Measurements from ENCODE around the gene MMP25. TPM values are rescaled to one million over a fixed set of nuclear protein-coding genes. Genes with fewer than 3 reads are reported as not detected.
A peak's percentile ranks its signal among the peaks of the same experiment; 100 is the strongest.

MMP25 gene
- total and polyA plus RNA-seq, 9 of the 15 experiments (the other 6 are each of a cell fraction or from before 2014, with no cell fraction given): 0.03 to 0.04 TPM; not detected in 7

GRCh38 chr16:3026609-3027488 is 19.5 kb upstream of the MMP25 start:
- peaks cover 25% of the 10 kb centered on the region for H3K79me2 ChIP-seq (ENCODE audit: control insufficient read depth, insufficient read depth, low read length)
- peaks cover 34% of the 10 kb centered on the region; the same call in 2 of the 3 replicates for H3K36me3 ChIP-seq (ENCODE audit: control insufficient read depth, insufficient read depth, low read length)
- no peak for DNase-seq (ENCODE audit: extremely low read depth in 1 of 4, low spot score in 3 of 4)
- H3K4me1 ChIP-seq (replicated peaks in 1 of 2; ENCODE audit: control insufficient read depth in 2 of 2, insufficient read depth in 2 of 2, low read length in 2 of 2): peaks cover 30 to 87% of the 10 kb centered on the region in 2 experiments
- H4K20me1 ChIP-seq (replicated peaks; ENCODE audit: control insufficient read depth, insufficient read depth, low read length): peaks cover 19% of the 10 kb centered on the region
- intact Hi-C loops (cut with micrococcal nuclease) (loop anchor here (10.0 kb wide), 1 partner anchor 62 kb away; the partner anchor contains the start of genes KREMEN2 and PAQR4), in situ Hi-C loops (cut with MboI) (no loop called here)
- FAIRE-seq: no peak
- peaks cover 10 to 27% of the 10 kb centered on the region in 2 experiments; a peak in 4 of 5 replicates for H3K27me3 ChIP-seq (ENCODE audit: control insufficient read depth in 2 of 2, insufficient read depth in 2 of 2, low read length in 2 of 2)
- WGBS (ENCODE audit: insufficient coverage, low coverage, missing lambda C conversion rate): 95% methylated on average over 24 of the region's 24 CpGs
- H3K9me1 ChIP-seq (ENCODE audit: control insufficient read depth, insufficient read depth, low read length): peaks cover 2% of the 10 kb centered on the region
- ChIA-PET CTCF (ENCODE audit: low intra/inter-chr PET ratio) (no interaction called here), POLR2A (interaction anchor here (0.6 to 1.9 kb wide), 6 partner anchors 19 to 131 kb away, joined by 3 to 6 read pairs (median 4); no protein-coding TSS in a partner anchor)
- ATAC-seq: no peak
- no peak overlapping the region for H3K4me2 ChIP-seq (ENCODE audit: insufficient read depth, low read length)
- no peaks in the 10 kb centered on the region for H3K9me3 ChIP-seq (replicated peaks; ENCODE audit: control insufficient read depth, insufficient read depth, low read depth, low read length)
- no TSS peak for BruUV-seq (replicated peaks)
- no peak overlapping the region for H2AFZ ChIP-seq (ENCODE audit: low read depth, low read length)
- H3K9ac ChIP-seq (ENCODE audit: insufficient read depth in 1 of 2, low read depth in 2 of 2, low read length in 2 of 2): peak overlapping the region in 1 of 2 experiments; percentile 61; a peak in 2 of 4 replicates
- no peak for TF ChIP-seq ZNF121 (CRISPR knock-in tag; conservative IDR thresholded peaks at IDR 0.05)
- TF ChIP-seq DIDO1 (tag; IDR thresholded peaks at IDR 0.05; ENCODE audit: low read depth): no peak
- TF ChIP-seq POLR2H (tag; IDR thresholded peaks at IDR 0.05; ENCODE audit: low read depth): no peak
- no peak for TF ChIP-seq JUN (IDR thresholded peaks at IDR 0.05; ENCODE audit: borderline replicate concordance, low read depth, low read length)
- TF ChIP-seq JUN (CRISPR knock-in tag; IDR thresholded peaks at IDR 0.05; ENCODE audit: borderline replicate concordance): no peak
- no peak for TF ChIP-seq FOXP1 (CRISPR knock-in tag; IDR thresholded peaks at IDR 0.05)
- no peak for TF ChIP-seq ZNF830 (CRISPR knock-in tag; IDR thresholded peaks at IDR 0.05)
- no peak for TF ChIP-seq SIN3B (IDR thresholded peaks at IDR 0.05; ENCODE audit: low read depth)
- no peak for TF ChIP-seq NBN (IDR thresholded peaks at IDR 0.05; ENCODE audit: low read depth)
- TF ChIP-seq SP2 (IDR thresholded peaks at IDR 0.05; ENCODE audit: extremely low read depth, low read depth, low read length, poor library complexity, severe bottlenecking): no peak
- TF ChIP-seq YBX1 (IDR thresholded peaks at IDR 0.05): no peak
- TF ChIP-seq ILK (tag; IDR thresholded peaks at IDR 0.05; ENCODE audit: borderline replicate concordance, low read depth): no peak
- no peak for TF ChIP-seq MXD1 (CRISPR knock-in tag; IDR thresholded peaks at IDR 0.05; ENCODE audit: borderline replicate concordance, poor library complexity, severe bottlenecking)
- TF ChIP-seq KLF1 (tag; IDR thresholded peaks at IDR 0.05): no peak
- no peak for TF ChIP-seq DACH1 (IDR thresholded peaks at IDR 0.05; ENCODE audit: partially characterized antibody)
- TF ChIP-seq HEY1 (CRISPR knock-in tag; IDR thresholded peaks at IDR 0.05; ENCODE audit: borderline replicate concordance): no peak
- no peak overlapping the region for H3K27ac ChIP-seq (ENCODE audit: extremely low read depth, low read depth, low read length)
- H3K4me3 ChIP-seq: no peak overlapping the region

Measured in K562 (cell line).